ENCODE results near the gene RAB18.

Gene RAB18

GRCh38 chr10:27496137-27496536 lies 8.0 kb upstream of the RAB18 start:
- Histone ChIP-seq H4K20me1 (ENCODE audit: insufficient read depth, low read length) (no peaks in the 10 kb centered on the region), H3K27ac (ENCODE audit: low read length) (no peak overlapping the region), H3K79me2 (ENCODE audit: low read length) (no peaks in the 10 kb centered on the region), H3K4me2 (ENCODE audit: low read length) (no peak overlapping the region), H3K27me3 (ENCODE audit: low read depth, low read length) (no peaks in the 10 kb centered on the region), H3K9me3 (ENCODE audit: insufficient read depth, low read length) (no peaks in the 10 kb centered on the region), H3K4me1 (ENCODE audit: low read length) (no peaks in the 10 kb centered on the region), H3K36me3 (replicated peaks; ENCODE audit: low read depth, low read length) (no peaks in the 10 kb centered on the region), H3K4me3 (ENCODE audit: low read length) (no peak overlapping the region), H3K9ac (ENCODE audit: low read length) (no peak overlapping the region), H2AFZ (ENCODE audit: low read depth, low read length) (no peak overlapping the region)
- TF ChIP-seq, protein P1, sequence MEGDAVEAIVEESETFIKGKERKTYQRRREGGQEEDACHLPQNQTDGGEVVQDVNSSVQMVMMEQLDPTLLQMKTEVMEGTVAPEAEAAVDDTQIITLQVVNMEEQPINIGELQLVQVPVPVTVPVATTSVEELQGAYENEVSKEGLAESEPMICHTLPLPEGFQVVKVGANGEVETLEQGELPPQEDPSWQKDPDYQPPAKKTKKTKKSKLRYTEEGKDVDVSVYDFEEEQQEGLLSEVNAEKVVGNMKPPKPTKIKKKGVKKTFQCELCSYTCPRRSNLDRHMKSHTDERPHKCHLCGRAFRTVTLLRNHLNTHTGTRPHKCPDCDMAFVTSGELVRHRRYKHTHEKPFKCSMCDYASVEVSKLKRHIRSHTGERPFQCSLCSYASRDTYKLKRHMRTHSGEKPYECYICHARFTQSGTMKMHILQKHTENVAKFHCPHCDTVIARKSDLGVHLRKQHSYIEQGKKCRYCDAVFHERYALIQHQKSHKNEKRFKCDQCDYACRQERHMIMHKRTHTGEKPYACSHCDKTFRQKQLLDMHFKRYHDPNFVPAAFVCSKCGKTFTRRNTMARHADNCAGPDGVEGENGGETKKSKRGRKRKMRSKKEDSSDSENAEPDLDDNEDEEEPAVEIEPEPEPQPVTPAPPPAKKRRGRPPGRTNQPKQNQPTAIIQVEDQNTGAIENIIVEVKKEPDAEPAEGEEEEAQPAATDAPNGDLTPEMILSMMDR (IDR thresholded peaks at IDR 0.05; ENCODE audit: low read depth, low read length), result no peak
- no peak for TF ChIP-seq EZH2phosphoT487 (IDR thresholded peaks at IDR 0.05; ENCODE audit: low read depth)

DNA sequence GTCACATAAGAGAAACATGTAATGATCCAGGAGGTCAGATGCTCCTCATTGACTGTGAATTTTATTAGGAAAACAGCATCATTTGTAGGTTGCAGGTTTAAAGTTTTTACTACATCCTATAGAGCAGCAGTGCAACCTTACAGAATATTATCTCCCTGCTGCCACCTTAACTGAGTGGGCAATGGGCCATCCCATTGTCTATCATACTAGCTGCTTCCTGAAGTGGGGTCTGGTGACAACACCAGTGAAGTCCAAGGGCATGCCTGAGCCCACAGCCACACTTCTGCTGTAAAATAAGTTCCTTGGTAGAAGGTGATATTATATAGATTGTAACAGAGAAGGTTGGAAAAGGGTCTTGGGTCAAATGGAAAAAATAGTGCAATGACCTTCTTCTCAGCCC lies 4.0 kb upstream of the RAB18 start:
- Histone ChIP-seq H3K4me1 (ENCODE audit: low read length) (peaks cover 6% of the 10 kb centered on the region; the same call in 1 of the 2 replicates), H3K9me3 (ENCODE audit: insufficient read depth, low read length) (no peaks in the 10 kb centered on the region), H3K4me2 (ENCODE audit: low read length) (no peak overlapping the region), H3K4me3 (ENCODE audit: low read length) (no peak overlapping the region), H3K27ac (ENCODE audit: low read length) (no peak overlapping the region), H3K79me2 (ENCODE audit: low read length) (peaks cover 10% of the 10 kb centered on the region), H2AFZ (ENCODE audit: low read depth, low read length) (no peak overlapping the region), H4K20me1 (ENCODE audit: insufficient read depth, low read length) (peaks cover 2% of the 10 kb centered on the region; the same call in 1 of the 2 replicates), H3K27me3 (ENCODE audit: low read depth, low read length) (no peaks in the 10 kb centered on the region), H3K9ac (ENCODE audit: low read length) (no peak overlapping the region), H3K36me3 (replicated peaks; ENCODE audit: low read depth, low read length) (no peaks in the 10 kb centered on the region)
- no peak for TF ChIP-seq EZH2phosphoT487 (IDR thresholded peaks at IDR 0.05; ENCODE audit: low read depth)
- TF ChIP-seq, protein P1 (IDR thresholded peaks at IDR 0.05; ENCODE audit: low read depth, low read length), result no peak

DNA sequence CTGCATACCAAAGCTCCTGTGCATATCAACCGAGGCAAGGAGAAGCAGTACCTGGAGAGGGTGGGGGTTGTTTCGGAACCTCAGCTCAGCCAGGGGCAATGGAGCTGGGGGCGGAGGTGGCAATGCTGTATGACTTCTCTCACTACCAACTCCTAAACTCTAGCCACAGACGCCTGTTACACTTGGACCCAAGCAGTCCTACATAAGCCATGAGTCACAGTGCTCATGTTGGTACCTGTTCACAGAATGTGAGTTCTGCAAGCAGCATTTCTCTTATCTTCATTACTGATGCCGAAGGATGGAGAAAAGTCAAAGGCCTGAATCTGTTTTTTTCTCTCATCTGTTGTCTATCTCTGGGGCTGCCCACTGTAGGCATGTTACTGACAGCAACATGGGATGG lies 3.2 kb upstream of the RAB18 start:
- Histone ChIP-seq H3K79me2 (ENCODE audit: low read length) (peaks cover 18% of the 10 kb centered on the region), H2AFZ (ENCODE audit: low read depth, low read length) (no peak overlapping the region), H4K20me1 (ENCODE audit: insufficient read depth, low read length) (peaks cover 3% of the 10 kb centered on the region), H3K27ac (ENCODE audit: low read length) (no peak overlapping the region), H3K4me2 (ENCODE audit: low read length) (no peak overlapping the region), H3K36me3 (replicated peaks; ENCODE audit: low read depth, low read length) (no peaks in the 10 kb centered on the region), H3K4me1 (ENCODE audit: low read length) (peaks cover 8% of the 10 kb centered on the region), H3K4me3 (ENCODE audit: low read length) (no peak overlapping the region), H3K9ac (ENCODE audit: low read length) (no peak overlapping the region), H3K9me3 (ENCODE audit: insufficient read depth, low read length) (no peaks in the 10 kb centered on the region), H3K27me3 (ENCODE audit: low read depth, low read length) (no peaks in the 10 kb centered on the region)
- no peak for TF ChIP-seq EZH2phosphoT487 (IDR thresholded peaks at IDR 0.05; ENCODE audit: low read depth)
- TF ChIP-seq, protein P1 (IDR thresholded peaks at IDR 0.05; ENCODE audit: low read depth, low read length), result no peak

GRCh38 chr10:27503498-27504006 lies 552 bp upstream of the RAB18 start:
- Histone ChIP-seq H3K27me3 (ENCODE audit: low read depth, low read length) (no peaks in the 10 kb centered on the region), H3K4me3 (ENCODE audit: low read length) (peak overlapping the region; percentile 81), H3K79me2 (ENCODE audit: low read length) (peaks cover 44% of the 10 kb centered on the region), H3K27ac (ENCODE audit: low read length) (peak overlapping the region; percentile 60), H3K4me2 (ENCODE audit: low read length) (peak overlapping the region; percentile 90), H3K9ac (ENCODE audit: low read length) (peak overlapping the region; percentile 71), H3K4me1 (ENCODE audit: low read length) (peaks cover 8% of the 10 kb centered on the region), H4K20me1 (ENCODE audit: insufficient read depth, low read length) (peaks cover 10% of the 10 kb centered on the region), H3K9me3 (ENCODE audit: insufficient read depth, low read length) (no peaks in the 10 kb centered on the region), H2AFZ (ENCODE audit: low read depth, low read length) (peak overlapping the region; percentile 97), H3K36me3 (replicated peaks; ENCODE audit: low read depth, low read length) (no peaks in the 10 kb centered on the region)
- TF ChIP-seq EZH2phosphoT487 (IDR thresholded peaks at IDR 0.05; ENCODE audit: low read depth), result no peak
- TF ChIP-seq, protein P1 (IDR thresholded peaks at IDR 0.05; ENCODE audit: low read depth, low read length), result no peak

All from OCI-LY3 (cell line).